ENCODE data around the gene RNF41.

GRCh38 chr12:56243731-56244181 is 22.0 kb upstream of the RNF41 start:
- no peak for TF ChIP-seq POLR2A (IDR thresholded peaks at IDR 0.05)
- TF ChIP-seq, protein P1, sequence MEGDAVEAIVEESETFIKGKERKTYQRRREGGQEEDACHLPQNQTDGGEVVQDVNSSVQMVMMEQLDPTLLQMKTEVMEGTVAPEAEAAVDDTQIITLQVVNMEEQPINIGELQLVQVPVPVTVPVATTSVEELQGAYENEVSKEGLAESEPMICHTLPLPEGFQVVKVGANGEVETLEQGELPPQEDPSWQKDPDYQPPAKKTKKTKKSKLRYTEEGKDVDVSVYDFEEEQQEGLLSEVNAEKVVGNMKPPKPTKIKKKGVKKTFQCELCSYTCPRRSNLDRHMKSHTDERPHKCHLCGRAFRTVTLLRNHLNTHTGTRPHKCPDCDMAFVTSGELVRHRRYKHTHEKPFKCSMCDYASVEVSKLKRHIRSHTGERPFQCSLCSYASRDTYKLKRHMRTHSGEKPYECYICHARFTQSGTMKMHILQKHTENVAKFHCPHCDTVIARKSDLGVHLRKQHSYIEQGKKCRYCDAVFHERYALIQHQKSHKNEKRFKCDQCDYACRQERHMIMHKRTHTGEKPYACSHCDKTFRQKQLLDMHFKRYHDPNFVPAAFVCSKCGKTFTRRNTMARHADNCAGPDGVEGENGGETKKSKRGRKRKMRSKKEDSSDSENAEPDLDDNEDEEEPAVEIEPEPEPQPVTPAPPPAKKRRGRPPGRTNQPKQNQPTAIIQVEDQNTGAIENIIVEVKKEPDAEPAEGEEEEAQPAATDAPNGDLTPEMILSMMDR (IDR thresholded peaks at IDR 0.05), result no peak

Measured in right lobe of liver (tissue), 4 donors.